ENCODE measurements around the gene MME. TPM values are rescaled to one million over a fixed set of nuclear protein-coding genes. Genes with fewer than 3 reads are reported as not detected.

MME gene
- total and polyA plus RNA-seq, 2 of the 8 experiments (the other 6 are each of a cell fraction or from before 2014, with no cell fraction given): 5.0 to 39.6 TPM

GRCh38 chr3:155032918-155033317, 47.2 kb upstream of the MME start:
- Histone ChIP-seq H3K79me1 (ENCODE audit: low read depth, low read length) (no peaks in the 10 kb centered on the region), H3K23ac (ENCODE audit: insufficient read length) (no peak overlapping the region), H4K8ac (ENCODE audit: extremely low read depth, insufficient read depth, low read length) (no peak overlapping the region), H2BK15ac (ENCODE audit: low read length) (no peak overlapping the region), H3K4me2 (ENCODE audit: insufficient read depth in 1 of 2, low read depth in 2 of 2, low read length in 2 of 2) (no peak overlapping the region), H2AFZ (ENCODE audit: low read length) (no peak overlapping the region), H3K4me3 (ENCODE audit: extremely low read depth in 1 of 4, insufficient read depth in 2 of 4, low read depth in 3 of 4, low read length in 4 of 4) (no peak overlapping the region), H3K4ac (replicated peaks; ENCODE audit: insufficient read length, low read depth, low read length) (no peak overlapping the region), H3K18ac (ENCODE audit: extremely low read depth, low read length) (no peak overlapping the region), H3K79me2 (ENCODE audit: control insufficient read depth in 1 of 2, insufficient read depth in 2 of 2, low read length in 2 of 2) (no peaks in the 10 kb centered on the region), H2AK5ac (ENCODE audit: low read depth, low read length) (no peak overlapping the region), H3K9me3 (ENCODE audit: insufficient read depth in 2 of 2, low read depth in 1 of 2, low read length in 1 of 2) (peaks cover 6% of the 10 kb centered on the region in 2 experiments; a peak in 1 of 4 replicates), H3K27me3 (replicated peaks in 1 of 4; ENCODE audit: control insufficient read depth in 3 of 4, extremely low read depth in 1 of 4, insufficient read depth in 3 of 4, low read length in 3 of 4) (no peaks in the 10 kb centered on the region), H4K91ac (replicated peaks; ENCODE audit: insufficient read length, low read length) (no peak overlapping the region), H3K4me1 (replicated peaks in 1 of 4; ENCODE audit: control insufficient read depth in 3 of 4, insufficient read depth in 4 of 4, low read length in 3 of 4) (no peaks in the 10 kb centered on the region; a peak in 1 of 7 replicates), H4K20me1 (replicated peaks in 1 of 2; ENCODE audit: control insufficient read depth in 1 of 2, insufficient read depth in 2 of 2, low read length in 2 of 2) (no peaks in the 10 kb centered on the region), H3K27ac (ENCODE audit: low read depth, low read length) (no peak overlapping the region), H3K56ac (replicated peaks; ENCODE audit: insufficient read length, low read depth, low read length) (no peak overlapping the region), H3K14ac (ENCODE audit: insufficient read length) (no peak overlapping the region), H3K23me2 (ENCODE audit: low read depth, low read length) (no peaks in the 10 kb centered on the region), H3K36me3 (ENCODE audit: control insufficient read depth in 2 of 4, insufficient read depth in 4 of 4, low read length in 3 of 4) (no peaks in the 10 kb centered on the region; a peak in 1 of 8 replicates), H3K9ac (replicated peaks in 1 of 4; ENCODE audit: extremely low read depth in 1 of 4, low read depth in 3 of 4, low read length in 3 of 4) (no peak overlapping the region), H4K5ac (ENCODE audit: insufficient read length, low read depth, low read length) (no peak overlapping the region), H2BK12ac (ENCODE audit: low read depth, low read length) (no peak overlapping the region), H2BK5ac (ENCODE audit: low read depth, low read length) (no peak overlapping the region), H2BK120ac (replicated peaks; ENCODE audit: low read depth, low read length) (no peak overlapping the region), H2BK20ac (ENCODE audit: low read length) (no peak overlapping the region)
- FAIRE-seq (no peak), DNase-seq (ENCODE audit: low read depth in 1 of 2, low spot score in 2 of 2) (no peak)
- CTCF ChIA-PET (ENCODE audit: partially characterized antibody): interaction anchor here (0.8 kb wide), 1 partner anchor 9 kb away, joined by 3 read pairs; no protein-coding TSS in a partner anchor
- TF ChIP-seq JUN (IDR thresholded peaks at IDR 0.05; ENCODE audit: low read depth, low read length) (no peak), NANOG (IDR thresholded peaks at IDR 0.05; ENCODE audit: insufficient read depth, low read depth, low read length, poor library complexity, severe bottlenecking) (no peak), RFX5 (IDR thresholded peaks at IDR 0.05; ENCODE audit: borderline replicate concordance, low read depth, low read length) (no peak), SP1 (IDR thresholded peaks at IDR 0.05; ENCODE audit: low read depth, low read length) (no peak), SP4 (IDR thresholded peaks at IDR 0.05; ENCODE audit: low read length) (no peak), FOSL1 (IDR thresholded peaks at IDR 0.05; ENCODE audit: insufficient read depth, low read depth, low read length) (no peak)
- POLR2A ChIA-PET (ENCODE audit: partially characterized antibody): no interaction called here

Data from H1 (cell line).